GM12878 (cell line): ENCODE data around the gene GRIK4. TPM values are rescaled to one million over a fixed set of nuclear protein-coding genes. Genes with fewer than 3 reads are reported as not detected.

Experiments used
- BCL11A ChIP-seq: IDR thresholded peaks from 2 replicates; pipeline ENCODE4 v1.6.1; 2011; ENCODE audit warnings: low read depth, low read length
- BHLHE40 ChIP-seq, 2 experiments: fragments of 450-650 bp in 1 of 2; IDR thresholded peaks; 2 replicates each; pipeline ENCODE4 v1.6.1; 2011 to 2017; ENCODE audit warnings: low read depth in 2 of 2, borderline replicate concordance in 1 of 2, improper control_type of control experiment in 1 of 2, low read length in 1 of 2, mild to moderate bottlenecking in 1 of 2
- CBX3 ChIP-seq: fragments of 200-600 bp; sonication (generic); IDR thresholded peaks from 2 replicates; pipeline ENCODE4 v1.6.1; 2016; ENCODE audit warnings: low read depth, borderline replicate concordance
- CEBPB ChIP-seq, 2 experiments: fragments of 150-350 bp in 1 of 2; IDR thresholded peaks; 2 replicates each; pipeline ENCODE4 v1.6.1; 2012 to 2014; ENCODE audit warnings: low read depth in 2 of 2, low read length in 2 of 2, borderline replicate concordance in 1 of 2, inconsistent platforms in 1 of 2
- FOS ChIP-seq: IDR thresholded peaks from 3 replicates; pipeline ENCODE4 v1.6.1; 2011; ENCODE audit warnings: borderline replicate concordance; ENCODE audit not compliant: insufficient read length; ENCODE audit errors: extremely low read depth
- FOXM1 ChIP-seq: IDR thresholded peaks from 2 replicates; pipeline ENCODE4 v1.6.1; 2012; ENCODE audit warnings: low read depth, mild to moderate bottlenecking, inconsistent platforms, low read length, moderate library complexity
- GATAD2B ChIP-seq: fragments of 450-650 bp; conservative IDR thresholded peaks from 2 replicates; pipeline ENCODE4 v1.6.1; 2017; ENCODE audit warnings: low read depth, mild to moderate bottlenecking, moderate library complexity
- HDAC6 ChIP-seq: fragments of 200-600 bp; sonication (generic); IDR thresholded peaks from one replicate; pipeline ENCODE4 v1.8.0; 2017; ENCODE audit warnings: antibody characterized with exemption; ENCODE audit not compliant: unreplicated experiment
- IRF4 ChIP-seq: IDR thresholded peaks from 2 replicates; pipeline ENCODE4 v1.6.1; 2011; ENCODE audit warnings: low read depth, low read length
- JUND ChIP-seq: IDR thresholded peaks from 2 replicates; pipeline ENCODE4 v1.6.1; 2012; ENCODE audit warnings: low read depth, mild to moderate bottlenecking, low read length, improper control_type of control experiment, moderate library complexity
- KAT2A ChIP-seq: conservative IDR thresholded peaks from 2 replicates; pipeline ENCODE4 v1.6.1; 2011; ENCODE audit warnings: low read depth, low read length; ENCODE audit not compliant: control insufficient read depth
- NBN ChIP-seq: fragments of 450-650 bp; IDR thresholded peaks from 2 replicates; pipeline ENCODE4 v1.6.1; 2016
- NFXL1 ChIP-seq: fragments of 450-650 bp; IDR thresholded peaks from 2 replicates; pipeline ENCODE4 v1.6.1; 2017; ENCODE audit warnings: antibody characterized with exemption, mild to moderate bottlenecking, borderline replicate concordance
- PAX5 ChIP-seq: IDR thresholded peaks from 2 replicates; pipeline ENCODE4 v1.6.1; 2011; ENCODE audit warnings: low read depth, low read length, borderline replicate concordance
- RAD21 ChIP-seq: IDR thresholded peaks from 2 replicates; pipeline ENCODE4 v1.6.1; 2011; ENCODE audit warnings: mild to moderate bottlenecking, low read depth, low read length, moderate library complexity; ENCODE audit not compliant: insufficient read depth
- RB1 ChIP-seq: fragments of 450-650 bp; formaldehyde crosslinking; IDR thresholded peaks from 2 replicates; pipeline ENCODE4 v1.6.1; 2017; ENCODE audit warnings: mild to moderate bottlenecking, borderline replicate concordance
- RCOR1 ChIP-seq: conservative IDR thresholded peaks from 2 replicates; pipeline ENCODE4 v1.6.1; 2012; ENCODE audit warnings: low read depth, low read length, improper control_type of control experiment
- RUNX3 ChIP-seq: IDR thresholded peaks from 2 replicates; pipeline ENCODE4 v1.6.1; 2012; ENCODE audit warnings: low read length, inconsistent platforms
- SIX5 ChIP-seq: IDR thresholded peaks from 2 replicates; pipeline ENCODE4 v1.6.1; 2011; ENCODE audit warnings: mild to moderate bottlenecking, low read depth, low read length, moderate library complexity; ENCODE audit not compliant: severe bottlenecking
- TCF12 ChIP-seq: IDR thresholded peaks from 2 replicates; pipeline ENCODE4 v1.6.1; 2011; ENCODE audit warnings: low read depth, mild to moderate bottlenecking, low read length
- WRNIP1 ChIP-seq: IDR thresholded peaks from 2 replicates; pipeline ENCODE4 v1.6.1; 2011; ENCODE audit warnings: low read depth, low read length, improper control_type of control experiment, borderline replicate concordance
- YBX1 ChIP-seq: fragments of 450-650 bp; IDR thresholded peaks from 2 replicates; pipeline ENCODE4 v1.6.1; 2016; ENCODE audit warnings: antibody characterized with exemption
- ZSCAN29 ChIP-seq: fragments of 450-650 bp; IDR thresholded peaks from 2 replicates; pipeline ENCODE4 v1.6.1; 2017; ENCODE audit warnings: mild to moderate bottlenecking, moderate library complexity
- ZZZ3 ChIP-seq: IDR thresholded peaks from 2 replicates; pipeline ENCODE4 v1.6.1; 2011; ENCODE audit warnings: low read depth; ENCODE audit not compliant: control insufficient read depth, insufficient read length
- polyA plus RNA-seq, 11 experiments: library from polyadenylated mRNA; depleted of rRNA in 4 of 11; unstranded in 6 of 11; stranded (reverse) in 5 of 11; fragments of >200 nt; fragmentation: Nextera tagmentation in 4 of 11; fragmentation: Illumina TruSeq in 1 of 11; extraction: Ambion mirVana in 4 of 11; extraction: Trizol in 1 of 11; gene quantifications; 1 replicate in 1 of 11; 2 replicates in 10 of 11; pipeline versions ENCODE4 v1.2.1 to v1.2.3, GENCODE V29; 2011 to 2016; ENCODE audit warnings: inconsistent platforms in 2 of 11, missing spikeins in 2 of 11, low read depth in 1 of 11
- total RNA-seq, 4 experiments: library from RNA; depleted of rRNA in 3 of 4; stranded (reverse); fragments of >200 nt in 3 of 4; fragmentation: Illumina TruSeq in 1 of 4; extraction: Trizol in 1 of 4; gene quantifications; 2 replicates each; pipeline versions ENCODE4 v1.2.1 to v1.2.3, GENCODE V29; 2013 to 2021
- TF ChIP-seq, protein P1 (sequence below): fragments of 450-650 bp; IDR thresholded peaks from 2 replicates; pipeline ENCODE4 v1.6.1; 2014; ENCODE audit warnings: mild to moderate bottlenecking
- TF ChIP-seq, protein P2 (sequence below): fragments of 450-650 bp; formaldehyde crosslinking; IDR thresholded peaks from 2 replicates; pipeline ENCODE4 v1.5.0; 2022; ENCODE audit warnings: mild to moderate bottlenecking, missing genetic modification characterization
- TF ChIP-seq, protein P3 (sequence below): fragments of 450-650 bp; IDR thresholded peaks from 2 replicates; pipeline ENCODE4 v1.6.1; 2017; ENCODE audit warnings: mild to moderate bottlenecking, low read depth, inconsistent platforms; ENCODE audit not compliant: poor library complexity, severe bottlenecking

GRIK4 gene
- total and polyA plus RNA-seq, 10 of the 15 experiments (the other 5 are each of a cell fraction or from before 2014, with no cell fraction given): 0.33 to 3.6 (median 0.72) TPM

DNA sequence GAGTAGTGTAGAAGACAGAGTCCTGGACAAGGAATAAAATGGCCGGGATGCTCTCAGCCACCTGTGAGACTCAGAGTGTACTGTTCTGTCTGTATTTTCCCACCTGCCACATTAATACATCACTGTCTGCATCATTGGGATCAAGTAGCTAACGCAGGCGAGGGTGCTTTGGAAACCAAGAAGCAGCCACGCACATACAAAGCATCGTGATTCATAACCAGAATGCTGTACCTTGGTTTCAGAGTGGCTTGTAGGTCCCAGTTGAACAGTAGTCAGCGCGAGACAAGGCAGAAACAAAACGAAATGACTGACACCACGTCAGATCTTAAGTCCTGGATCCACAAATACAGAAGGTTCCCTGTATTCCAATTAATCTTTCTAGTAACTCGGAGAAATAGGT lies 198.3 kb downstream of the GRIK4 start (continued):
- peak; percentile 15 to 37; a peak in 1 of 4 replicates for TF ChIP-seq BHLHE40 (IDR thresholded peaks at IDR 0.05; ENCODE audit: borderline replicate concordance in 1 of 2, low read depth in 2 of 2, low read length in 1 of 2)
- peak; percentile 88 for TF ChIP-seq BCL11A
- no peak for TF ChIP-seq RCOR1
- TF ChIP-seq NFXL1: no peak
- TF ChIP-seq RAD21: no peak
- TF ChIP-seq HDAC6: no peak
- no peak for TF ChIP-seq CBX3
- no peak for TF ChIP-seq RB1
- TF ChIP-seq IRF4: peak; percentile 98
- TF ChIP-seq ZSCAN29: no peak
- TF ChIP-seq, protein P1, sequence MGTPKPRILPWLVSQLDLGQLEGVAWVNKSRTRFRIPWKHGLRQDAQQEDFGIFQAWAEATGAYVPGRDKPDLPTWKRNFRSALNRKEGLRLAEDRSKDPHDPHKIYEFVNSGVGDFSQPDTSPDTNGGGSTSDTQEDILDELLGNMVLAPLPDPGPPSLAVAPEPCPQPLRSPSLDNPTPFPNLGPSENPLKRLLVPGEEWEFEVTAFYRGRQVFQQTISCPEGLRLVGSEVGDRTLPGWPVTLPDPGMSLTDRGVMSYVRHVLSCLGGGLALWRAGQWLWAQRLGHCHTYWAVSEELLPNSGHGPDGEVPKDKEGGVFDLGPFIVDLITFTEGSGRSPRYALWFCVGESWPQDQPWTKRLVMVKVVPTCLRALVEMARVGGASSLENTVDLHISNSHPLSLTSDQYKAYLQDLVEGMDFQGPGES: no peak
- TF ChIP-seq YBX1: no peak
- no peak for TF ChIP-seq WRNIP1
- TF ChIP-seq SIX5: no peak
- peak; percentile 57; the same call in 1 of the 2 replicates for TF ChIP-seq TCF12
- TF ChIP-seq KAT2A: no peak
- peak; percentile 61; the same call in 1 of the 2 replicates for TF ChIP-seq FOXM1
- TF ChIP-seq, protein P2, sequence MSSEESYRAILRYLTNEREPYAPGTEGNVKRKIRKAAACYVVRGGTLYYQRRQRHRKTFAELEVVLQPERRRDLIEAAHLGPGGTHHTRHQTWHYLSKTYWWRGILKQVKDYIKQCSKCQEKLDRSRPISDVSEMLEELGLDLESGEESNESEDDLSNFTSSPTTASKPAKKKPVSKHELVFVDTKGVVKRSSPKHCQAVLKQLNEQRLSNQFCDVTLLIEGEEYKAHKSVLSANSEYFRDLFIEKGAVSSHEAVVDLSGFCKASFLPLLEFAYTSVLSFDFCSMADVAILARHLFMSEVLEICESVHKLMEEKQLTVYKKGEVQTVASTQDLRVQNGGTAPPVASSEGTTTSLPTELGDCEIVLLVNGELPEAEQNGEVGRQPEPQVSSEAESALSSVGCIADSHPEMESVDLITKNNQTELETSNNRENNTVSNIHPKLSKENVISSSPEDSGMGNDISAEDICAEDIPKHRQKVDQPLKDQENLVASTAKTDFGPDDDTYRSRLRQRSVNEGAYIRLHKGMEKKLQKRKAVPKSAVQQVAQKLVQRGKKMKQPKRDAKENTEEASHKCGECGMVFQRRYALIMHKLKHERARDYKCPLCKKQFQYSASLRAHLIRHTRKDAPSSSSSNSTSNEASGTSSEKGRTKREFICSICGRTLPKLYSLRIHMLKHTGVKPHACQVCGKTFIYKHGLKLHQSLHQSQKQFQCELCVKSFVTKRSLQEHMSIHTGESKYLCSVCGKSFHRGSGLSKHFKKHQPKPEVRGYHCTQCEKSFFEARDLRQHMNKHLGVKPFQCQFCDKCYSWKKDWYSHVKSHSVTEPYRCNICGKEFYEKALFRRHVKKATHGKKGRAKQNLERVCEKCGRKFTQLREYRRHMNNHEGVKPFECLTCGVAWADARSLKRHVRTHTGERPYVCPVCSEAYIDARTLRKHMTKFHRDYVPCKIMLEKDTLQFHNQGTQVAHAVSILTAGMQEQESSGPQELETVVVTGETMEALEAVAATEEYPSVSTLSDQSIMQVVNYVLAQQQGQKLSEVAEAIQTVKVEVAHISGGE (CRISPR knock-in tag): no peak
- peak; percentile 72; the same call in 1 of the 2 replicates for TF ChIP-seq JUND
- TF ChIP-seq GATAD2B: no peak
- TF ChIP-seq PAX5: peak; percentile 84
- no peak for TF ChIP-seq FOS
- TF ChIP-seq, protein P3, sequence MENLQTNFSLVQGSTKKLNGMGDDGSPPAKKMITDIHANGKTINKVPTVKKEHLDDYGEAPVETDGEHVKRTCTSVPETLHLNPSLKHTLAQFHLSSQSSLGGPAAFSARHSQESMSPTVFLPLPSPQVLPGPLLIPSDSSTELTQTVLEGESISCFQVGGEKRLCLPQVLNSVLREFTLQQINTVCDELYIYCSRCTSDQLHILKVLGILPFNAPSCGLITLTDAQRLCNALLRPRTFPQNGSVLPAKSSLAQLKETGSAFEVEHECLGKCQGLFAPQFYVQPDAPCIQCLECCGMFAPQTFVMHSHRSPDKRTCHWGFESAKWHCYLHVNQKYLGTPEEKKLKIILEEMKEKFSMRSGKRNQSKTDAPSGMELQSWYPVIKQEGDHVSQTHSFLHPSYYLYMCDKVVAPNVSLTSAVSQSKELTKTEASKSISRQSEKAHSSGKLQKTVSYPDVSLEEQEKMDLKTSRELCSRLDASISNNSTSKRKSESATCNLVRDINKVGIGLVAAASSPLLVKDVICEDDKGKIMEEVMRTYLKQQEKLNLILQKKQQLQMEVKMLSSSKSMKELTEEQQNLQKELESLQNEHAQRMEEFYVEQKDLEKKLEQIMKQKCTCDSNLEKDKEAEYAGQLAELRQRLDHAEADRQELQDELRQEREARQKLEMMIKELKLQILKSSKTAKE: peak; percentile 67
- TF ChIP-seq RUNX3: peak; percentile 75
- TF ChIP-seq CEBPB (IDR thresholded peaks at IDR 0.05; ENCODE audit: borderline replicate concordance in 1 of 2, low read depth in 2 of 2, low read length in 2 of 2): no peak
- TF ChIP-seq NBN: no peak
- TF ChIP-seq ZZZ3: no peak
